GM20000 (cell line): ENCODE results near the gene NID2.

ENCODE experiments used
- DNase-seq: peaks from one replicate; pipeline ENCODE4 v3.0.0; 2012; ENCODE audit warnings: low spot score
- CTCF ChIP-seq: IDR thresholded peaks from 2 replicates; pipeline ENCODE4 v1.5.1; 2012; ENCODE audit warnings: mild to moderate bottlenecking, control low read depth; ENCODE audit errors: extremely low read depth, missing control alignments

Gene NID2

GRCh38 chr14:52108823-52109222 lies 40.0 kb upstream of the NID2 start:
- TF ChIP-seq CTCF = no peak
- DNase-seq = no peak

GRCh38 chr14:52106840-52107239 lies 38.0 kb upstream of the NID2 start:
- DNase-seq = no peak
- no peak for TF ChIP-seq CTCF

GRCh38 chr14:52103416-52103815 lies 34.6 kb upstream of the NID2 start:
- no peak for DNase-seq
- no peak for TF ChIP-seq CTCF

- no peak for DNase-seq
- TF ChIP-seq CTCF = no peak
These were observed 26.9 kb upstream of the NID2 start for GRCh38 chr14:52095794-52096193.

- TF ChIP-seq CTCF = no peak
- no peak for DNase-seq
These were observed 26.5 kb upstream of the NID2 start for GRCh38 chr14:52095336-52095735.

- TF ChIP-seq CTCF = no peak
- no peak for DNase-seq
These were observed 25.9 kb upstream of the NID2 start for GRCh38 chr14:52094546-52095271.

GRCh38 chr14:52091928-52092327 lies 23.1 kb upstream of the NID2 start:
- TF ChIP-seq CTCF = no peak
- no peak for DNase-seq
